Measurements from ENCODE around the gene NCR3LG1. TPM values are rescaled to one million over a fixed set of nuclear protein-coding genes. Genes with fewer than 3 reads are reported as not detected.

The NCR3LG1 gene
- total and polyA plus RNA-seq, 2 of the 8 experiments (the other 6 are each of a cell fraction or from before 2014, with no cell fraction given): 0.68 to 1.9 TPM

DNA sequence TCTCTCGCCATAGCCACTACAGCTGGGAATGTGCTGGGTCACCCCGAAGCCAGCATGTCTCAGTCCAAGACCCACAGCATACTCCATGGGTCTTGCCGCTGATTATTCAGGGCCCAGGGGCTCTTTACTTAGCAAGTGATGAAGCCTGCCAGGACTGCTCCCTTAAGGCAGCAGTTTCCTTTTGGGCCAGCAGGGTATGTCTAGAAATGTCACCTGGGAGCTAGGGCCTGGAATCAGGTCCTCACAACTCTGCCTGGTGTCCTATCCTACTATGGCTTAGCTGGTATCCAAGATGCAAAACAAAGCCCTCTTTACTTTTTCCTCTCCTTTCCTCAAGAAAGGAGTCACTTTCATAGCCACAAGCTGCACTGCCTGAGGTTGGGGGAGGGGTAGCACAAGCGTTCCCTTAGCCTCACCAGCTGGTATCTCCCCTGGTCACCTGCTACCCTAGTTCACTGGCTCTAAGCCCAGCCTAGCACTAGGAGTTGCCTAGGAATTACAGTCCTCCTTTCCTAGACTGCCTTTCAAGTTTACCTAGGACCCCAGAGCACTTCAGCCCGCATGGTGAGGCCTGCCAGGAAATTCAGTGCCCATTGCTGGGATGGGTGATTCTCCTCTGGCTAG is 22.6 kb upstream of the NCR3LG1 start:
- FAIRE-seq: no peak
- DNase-seq (ENCODE audit: low read depth in 1 of 2, low spot score in 2 of 2): peak in 1 of 2 experiments; percentile 49
- no peaks in the 10 kb centered on the region for H3K9me3 ChIP-seq (ENCODE audit: insufficient read depth in 2 of 2, low read depth in 1 of 2, low read length in 1 of 2)
- H3K56ac ChIP-seq (replicated peaks; ENCODE audit: insufficient read length, low read depth, low read length): no peak overlapping the region
- no peak overlapping the region for H3K18ac ChIP-seq (ENCODE audit: extremely low read depth, low read length)
- H3K27me3 ChIP-seq (replicated peaks in 1 of 4; ENCODE audit: control insufficient read depth in 3 of 4, extremely low read depth in 1 of 4, insufficient read depth in 3 of 4, low read length in 3 of 4): no peaks in the 10 kb centered on the region
- H3K14ac ChIP-seq (ENCODE audit: insufficient read length): no peak overlapping the region
- no peak overlapping the region for H3K9ac ChIP-seq (replicated peaks in 1 of 4; ENCODE audit: extremely low read depth in 1 of 4, low read depth in 3 of 4, low read length in 3 of 4)
- no peak overlapping the region for H4K8ac ChIP-seq (ENCODE audit: extremely low read depth, insufficient read depth, low read length)
- no peak overlapping the region for H3K4me2 ChIP-seq (ENCODE audit: insufficient read depth in 1 of 2, low read depth in 2 of 2, low read length in 2 of 2)
- H4K5ac ChIP-seq (ENCODE audit: insufficient read length, low read depth, low read length): no peak overlapping the region
- H2BK5ac ChIP-seq (ENCODE audit: low read depth, low read length): no peak overlapping the region
- H4K91ac ChIP-seq (replicated peaks; ENCODE audit: insufficient read length, low read length): no peak overlapping the region
- no peaks in the 10 kb centered on the region for H3K36me3 ChIP-seq (ENCODE audit: control insufficient read depth in 2 of 4, insufficient read depth in 4 of 4, low read length in 3 of 4)
- ChIA-PET CTCF (ENCODE audit: partially characterized antibody) (interaction anchor here (0.6 to 2.7 kb wide), 15 partner anchors 10 to 343 kb away, joined by 3 to 19 read pairs (median 3); partner anchors contain the start of gene NUCB2), POLR2A (ENCODE audit: partially characterized antibody) (no interaction called here)
- no peak overlapping the region for H2BK15ac ChIP-seq (ENCODE audit: low read length)
- no peaks in the 10 kb centered on the region for H3K79me2 ChIP-seq (ENCODE audit: control insufficient read depth in 1 of 2, insufficient read depth in 2 of 2, low read length in 2 of 2)
- H4K20me1 ChIP-seq (replicated peaks in 1 of 2; ENCODE audit: control insufficient read depth in 1 of 2, insufficient read depth in 2 of 2, low read length in 2 of 2): no peaks in the 10 kb centered on the region
- TF ChIP-seq, protein P1, sequence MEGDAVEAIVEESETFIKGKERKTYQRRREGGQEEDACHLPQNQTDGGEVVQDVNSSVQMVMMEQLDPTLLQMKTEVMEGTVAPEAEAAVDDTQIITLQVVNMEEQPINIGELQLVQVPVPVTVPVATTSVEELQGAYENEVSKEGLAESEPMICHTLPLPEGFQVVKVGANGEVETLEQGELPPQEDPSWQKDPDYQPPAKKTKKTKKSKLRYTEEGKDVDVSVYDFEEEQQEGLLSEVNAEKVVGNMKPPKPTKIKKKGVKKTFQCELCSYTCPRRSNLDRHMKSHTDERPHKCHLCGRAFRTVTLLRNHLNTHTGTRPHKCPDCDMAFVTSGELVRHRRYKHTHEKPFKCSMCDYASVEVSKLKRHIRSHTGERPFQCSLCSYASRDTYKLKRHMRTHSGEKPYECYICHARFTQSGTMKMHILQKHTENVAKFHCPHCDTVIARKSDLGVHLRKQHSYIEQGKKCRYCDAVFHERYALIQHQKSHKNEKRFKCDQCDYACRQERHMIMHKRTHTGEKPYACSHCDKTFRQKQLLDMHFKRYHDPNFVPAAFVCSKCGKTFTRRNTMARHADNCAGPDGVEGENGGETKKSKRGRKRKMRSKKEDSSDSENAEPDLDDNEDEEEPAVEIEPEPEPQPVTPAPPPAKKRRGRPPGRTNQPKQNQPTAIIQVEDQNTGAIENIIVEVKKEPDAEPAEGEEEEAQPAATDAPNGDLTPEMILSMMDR (IDR thresholded peaks at IDR 0.05; ENCODE audit: control extremely low read depth in 1 of 3, insufficient read depth in 1 of 3, low read depth in 1 of 3, low read length in 3 of 3): peak; percentile 16 to 50 (median 43); a peak in 3 of 4 replicates
- no peak for TF ChIP-seq ZNF274 (IDR thresholded peaks at IDR 0.05; ENCODE audit: borderline replicate concordance, extremely low read depth, low read length)
- H3K4ac ChIP-seq (replicated peaks; ENCODE audit: insufficient read length, low read depth, low read length): no peak overlapping the region
- no peak overlapping the region for H3K4me3 ChIP-seq (ENCODE audit: extremely low read depth in 1 of 4, insufficient read depth in 2 of 4, low read depth in 3 of 4, low read length in 4 of 4)
- no peak overlapping the region for H2BK20ac ChIP-seq (ENCODE audit: low read length)
- H3K4me1 ChIP-seq (replicated peaks in 1 of 4; ENCODE audit: control insufficient read depth in 3 of 4, insufficient read depth in 4 of 4, low read length in 3 of 4): peaks cover 0 to 2% (median 0%) of the 10 kb centered on the region in 4 experiments; a peak in 1 of 7 replicates
- H3K23ac ChIP-seq (ENCODE audit: insufficient read length): no peak overlapping the region
- no peak overlapping the region for H3K27ac ChIP-seq (ENCODE audit: low read depth, low read length)
- H3K79me1 ChIP-seq (ENCODE audit: low read depth, low read length): no peaks in the 10 kb centered on the region
- H2BK12ac ChIP-seq (ENCODE audit: low read depth, low read length): no peak overlapping the region
- 81% methylated on average over 5 of the region's 5 CpGs; no CpG with 5 or more reads in 1 of the 2 experiments for WGBS, 2 experiments (ENCODE audit: extremely low coverage in 1 of 2, insufficient coverage in 1 of 2, insufficient read length in 1 of 2, insufficient replicate concordance in 2 of 2, low coverage in 1 of 2, low lambda C conversion rate in 2 of 2, missing lambda C conversion rate in 1 of 2)
- no peak overlapping the region for H2BK120ac ChIP-seq (replicated peaks; ENCODE audit: low read depth, low read length)
- no peak overlapping the region for H2AK5ac ChIP-seq (ENCODE audit: low read depth, low read length)
- H3K23me2 ChIP-seq (ENCODE audit: low read depth, low read length): no peaks in the 10 kb centered on the region
- no peak overlapping the region for H2AFZ ChIP-seq (ENCODE audit: low read length)

All from H1 (cell line).